VCaP (cell line): Measurements from ENCODE around the gene C1orf115.
A peak's percentile ranks its signal among the peaks of the same experiment; 100 is the strongest.

Experiments
- H3K27ac ChIP-seq: fragments of 450-650 bp; 2 replicates; pipeline ENCODE4 v1.5.1; 2017
- CTCF ChIP-seq: fragments of 450-650 bp; conservative IDR thresholded peaks from 2 replicates; pipeline ENCODE4 v1.5.1; 2017; ENCODE audit warnings: mild to moderate bottlenecking, moderate library complexity

The C1orf115 gene

GRCh38 chr1:220696226-220696862 lies 6.2 kb downstream of the C1orf115 start:
- TF ChIP-seq CTCF, result no peak

GRCh38 chr1:220696863-220697231 lies 6.7 kb downstream of the C1orf115 start:
- H3K27ac ChIP-seq, result no peak overlapping the region
- TF ChIP-seq CTCF, result no peak

More at GRCh38 chr1:220696226-220696862, 6.2 kb downstream of the C1orf115 start:
- H3K27ac ChIP-seq, result no peak overlapping the region

- H3K27ac ChIP-seq, result no peak overlapping the region
Measured at GRCh38 chr1:220697326-220697725, 7.2 kb downstream of the C1orf115 start.

GRCh38 chr1:220698607-220699016 lies 8.4 kb downstream of the C1orf115 start:
- H3K27ac ChIP-seq, result no peak overlapping the region

More at GRCh38 chr1:220697326-220697725, 7.2 kb downstream of the C1orf115 start:
- TF ChIP-seq CTCF, result no peak

GRCh38 chr1:220699044-220699443 lies 8.9 kb downstream of the C1orf115 start:
- no peak overlapping the region for H3K27ac ChIP-seq

More at GRCh38 chr1:220698607-220699016, 8.4 kb downstream of the C1orf115 start:
- no peak for TF ChIP-seq CTCF

GRCh38 chr1:220700556-220701179 lies 10.5 kb downstream of the C1orf115 start:
- H3K27ac ChIP-seq, result peak overlapping the region; percentile 53
- TF ChIP-seq CTCF, result no peak

More at GRCh38 chr1:220699044-220699443, 8.9 kb downstream of the C1orf115 start:
- no peak for TF ChIP-seq CTCF

- no peak for TF ChIP-seq CTCF
- H3K27ac ChIP-seq, result no peak overlapping the region
Measured at GRCh38 chr1:220701974-220702373, 11.8 kb downstream of the C1orf115 start.
